NCI-H748 (cell line): ENCODE results near the gene SCG2.

Experiments
- DNase-seq: peaks from one replicate; lab custom pipeline; 2025; ENCODE audit not compliant: unreplicated experiment; lab: John Stamatoyannopoulos, UW

Gene SCG2

DNA sequence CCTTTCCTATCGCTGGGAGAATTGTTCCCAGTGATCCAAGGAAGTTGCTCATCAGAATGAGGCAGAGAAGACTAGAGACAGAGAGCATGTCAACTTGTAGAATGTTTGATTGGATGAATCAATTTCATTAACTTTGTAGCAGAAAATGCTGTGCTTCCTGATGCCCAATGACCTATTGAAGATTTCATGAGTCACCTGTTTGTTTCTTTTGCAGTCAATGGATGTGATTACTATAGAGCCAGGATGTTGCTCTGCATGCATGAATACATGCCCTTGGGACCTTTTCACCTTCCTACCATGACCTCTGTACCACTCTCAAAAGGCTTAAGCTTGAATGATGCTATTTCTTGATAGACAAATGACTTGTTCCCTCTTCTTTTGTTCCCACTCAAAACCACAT is 23.3 kb downstream of the SCG2 start:
- DNase-seq: no peak

GRCh38 chr2:223576873-223577272 is 25.3 kb downstream of the SCG2 start:
- DNase-seq: no peak

GRCh38 chr2:223570784-223571183 is 31.4 kb downstream of the SCG2 start:
- no peak for DNase-seq

GRCh38 chr2:223566396-223566795 is 35.8 kb downstream of the SCG2 start:
- no peak for DNase-seq

DNA sequence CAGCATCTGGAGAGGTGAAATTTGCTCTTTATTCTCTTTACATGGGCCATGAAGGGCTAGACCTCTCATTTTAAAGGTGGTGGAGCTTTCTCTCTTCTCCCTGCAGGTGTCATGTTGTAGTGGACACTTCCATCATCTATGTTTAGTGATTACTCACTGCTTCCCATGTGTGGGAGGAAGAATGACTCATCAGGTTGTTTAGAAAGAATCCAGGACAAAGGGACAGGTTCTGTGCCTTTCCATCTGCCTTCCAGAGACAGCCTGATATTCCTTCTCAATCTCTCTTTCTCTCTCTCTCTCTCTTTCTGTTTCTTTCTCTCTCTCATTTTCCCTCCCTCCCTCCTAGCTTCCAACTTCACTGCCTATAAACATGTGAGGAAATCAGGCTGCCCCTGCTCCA is 38.7 kb downstream of the SCG2 start:
- peak; percentile 93 for DNase-seq

DNA sequence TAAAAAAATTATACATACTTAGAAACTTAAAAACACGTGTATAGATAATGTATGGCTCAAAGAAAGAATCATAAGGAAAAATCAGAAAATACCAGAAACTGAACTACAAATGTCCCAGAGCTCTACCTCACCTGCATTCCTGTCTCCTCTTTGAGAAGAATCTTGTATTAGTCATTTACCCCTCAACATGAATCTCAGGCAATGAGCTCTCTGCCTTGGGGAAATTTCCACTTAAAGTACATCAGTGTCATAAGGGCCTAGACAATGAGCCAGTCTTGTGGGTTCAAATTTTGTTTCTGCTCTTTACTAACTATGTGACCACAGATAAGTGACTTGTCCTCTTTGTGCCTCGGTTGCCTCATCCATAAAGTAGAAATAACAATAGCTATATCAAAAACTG is 40.1 kb downstream of the SCG2 start:
- no peak for DNase-seq

DNA sequence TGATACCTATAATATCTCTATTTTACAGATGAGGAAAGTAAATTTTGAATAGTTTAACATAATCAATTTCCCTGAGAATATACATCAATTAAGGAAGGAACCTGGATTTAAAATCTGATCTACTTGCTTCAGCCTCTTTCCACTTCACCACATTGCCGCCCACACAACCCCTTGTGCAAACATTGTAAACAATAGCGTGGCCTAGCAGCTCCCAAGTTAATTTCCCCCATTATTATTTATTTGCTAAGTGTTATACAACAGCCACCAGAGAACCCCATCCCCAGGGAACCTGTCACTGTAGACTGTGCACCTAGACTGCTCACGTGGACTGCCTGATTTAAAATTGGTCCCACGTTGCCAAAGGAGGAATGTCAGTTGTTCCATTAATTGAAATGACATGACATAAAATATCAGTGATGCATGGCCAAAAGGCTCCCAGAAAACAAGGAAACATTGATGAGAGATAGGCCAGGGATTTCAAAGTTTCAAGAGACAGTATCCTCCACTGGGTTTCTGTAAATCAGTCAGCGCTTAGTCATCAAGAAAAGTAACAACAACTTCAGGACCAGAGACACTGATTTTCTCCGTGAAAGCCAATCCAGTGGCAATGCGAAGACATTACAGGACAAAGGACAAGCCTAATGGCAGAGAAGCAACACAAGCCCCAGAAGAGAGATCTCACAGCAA is 41.3 kb downstream of the SCG2 start:
- DNase-seq: peak; percentile 99

GRCh38 chr2:223558970-223559369 is 43.2 kb downstream of the SCG2 start:
- DNase-seq: peak; percentile 31

- DNase-seq: no peak
Measured at GRCh38 chr2:223554923-223555322, 47.2 kb downstream of the SCG2 start.

- DNase-seq: peak; percentile 38
Measured at GRCh38 chr2:223549215-223549614, 52.9 kb downstream of the SCG2 start.

DNA sequence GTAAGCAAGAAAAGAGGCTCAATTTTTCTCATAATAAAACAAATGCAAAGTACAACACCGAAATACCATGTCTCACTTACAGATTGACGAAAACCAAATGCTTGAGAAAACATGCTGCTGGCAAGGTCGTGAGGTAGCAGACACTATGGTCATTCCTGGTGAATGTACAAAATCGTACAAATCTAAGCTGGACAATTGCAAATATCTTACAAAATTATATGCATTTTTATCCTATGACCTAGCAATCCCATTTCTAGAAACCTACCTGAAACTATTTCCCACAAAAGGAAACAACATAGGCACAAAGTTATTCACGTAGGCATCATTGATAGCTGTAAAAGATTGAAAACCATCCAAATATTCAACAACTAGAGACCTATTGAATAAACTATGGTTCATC is 54.0 kb downstream of the SCG2 start:
- DNase-seq: no peak
